H1 (cell line): ENCODE data around the gene MCC. TPM values are rescaled to one million over a fixed set of nuclear protein-coding genes. Genes with fewer than 3 reads are reported as not detected.

Experiments used
- CTCF ChIA-PET: fragments of 300-600 bp; sonication (Branson Sonifier 250); formaldehyde crosslinking; loops from one replicate; lab custom pipeline; 2021; ENCODE audit not compliant: partially characterized antibody; lab: Charles Lee
- POLR2A ChIA-PET: fragments of 300-600 bp; sonication (Branson Sonifier 250); formaldehyde crosslinking; loops from one replicate; lab custom pipeline; 2021; ENCODE audit warnings: inconsistent platforms; ENCODE audit not compliant: partially characterized antibody; lab: Charles Lee
- DNase-seq, 2 experiments: peaks; one replicate each; pipeline versions ENCODE4 v3.0.0 to v3.0.0-alpha.2; 2010 to 2022; ENCODE audit warnings: low spot score in 2 of 2, low read depth in 1 of 2, mixed read lengths in 1 of 2
- FAIRE-seq: peaks from 2 replicates; lab custom pipeline; 2011; peaks lifted over from hg19 to GRCh38; lab: Jason Lieb, UNC
- H2AFZ ChIP-seq: 2 replicates; pipeline ENCODE4 v1.8.1; 2012; ENCODE audit warnings: low read length, inconsistent platforms
- H2AK5ac ChIP-seq: 2 replicates; pipeline ENCODE4 v1.6.1; 2013; ENCODE audit warnings: low read depth, low read length
- H2BK120ac ChIP-seq: replicated peaks from 2 replicates; pipeline ENCODE3; 2013; ENCODE audit warnings: low read depth, low read length, inconsistent platforms
- H2BK12ac ChIP-seq: 2 replicates; pipeline ENCODE4 v1.6.1; 2013; ENCODE audit warnings: low read depth, low read length
- H2BK15ac ChIP-seq: 2 replicates; pipeline ENCODE4 v1.6.1; 2013; ENCODE audit warnings: low read length
- H2BK20ac ChIP-seq: 2 replicates; pipeline ENCODE4 v1.6.1; 2013; ENCODE audit warnings: low read length
- H2BK5ac ChIP-seq: 2 replicates; pipeline ENCODE4 v1.6.1; 2013; ENCODE audit warnings: low read depth, low read length
- H3K14ac ChIP-seq: 2 replicates; pipeline ENCODE4 v1.6.1; 2013; ENCODE audit warnings: inconsistent platforms; ENCODE audit not compliant: insufficient read length
- H3K18ac ChIP-seq: 2 replicates; pipeline ENCODE4 v1.6.1; 2013; ENCODE audit warnings: low read length; ENCODE audit errors: extremely low read depth
- H3K23ac ChIP-seq: 2 replicates; pipeline ENCODE4 v1.6.1; 2013; ENCODE audit warnings: inconsistent platforms; ENCODE audit not compliant: insufficient read length
- H3K23me2 ChIP-seq: 2 replicates; pipeline ENCODE4 v1.6.1; 2013; ENCODE audit warnings: low read depth, low read length
- H3K27ac ChIP-seq: 2 replicates; pipeline ENCODE4 v1.6.1; 2011; ENCODE audit warnings: low read depth, low read length, inconsistent platforms
- H3K27me3 ChIP-seq, 4 experiments: replicated peaks in 1 of 4; 1 replicate in 1 of 4; 2 replicates in 3 of 4; pipeline versions ENCODE4 v1.6.1 to v1.8.1; 2011 to 2013; ENCODE audit warnings: low read length in 3 of 4, mild to moderate bottlenecking in 3 of 4, inconsistent platforms in 2 of 4, mixed read lengths in 2 of 4, moderate library complexity in 1 of 4; ENCODE audit not compliant: control insufficient read depth in 3 of 4, insufficient read depth in 3 of 4; ENCODE audit errors: extremely low read depth in 1 of 4
- H3K36me3 ChIP-seq, 4 experiments: 2 replicates each; pipeline versions ENCODE4 v1.6.1 to v1.8.1; 2011 to 2013; ENCODE audit warnings: mild to moderate bottlenecking in 4 of 4, low read length in 3 of 4, moderate library complexity in 2 of 4, control low read depth in 1 of 4, inconsistent platforms in 1 of 4; ENCODE audit not compliant: insufficient read depth in 4 of 4, control insufficient read depth in 2 of 4
- H3K4ac ChIP-seq: replicated peaks from 2 replicates; pipeline ENCODE3; 2013; ENCODE audit warnings: low read length, low read depth, mixed read lengths, inconsistent platforms; ENCODE audit not compliant: insufficient read length
- H3K4me1 ChIP-seq, 4 experiments: replicated peaks in 1 of 4; 1 replicate in 1 of 4; 2 replicates in 3 of 4; pipeline versions ENCODE4 v1.6.1 to v1.8.1; 2011 to 2013; ENCODE audit warnings: low read length in 3 of 4, inconsistent platforms in 2 of 4, mixed read lengths in 1 of 4; ENCODE audit not compliant: insufficient read depth in 4 of 4, control insufficient read depth in 3 of 4
- H3K4me2 ChIP-seq, 2 experiments: 2 replicates each; pipeline versions ENCODE4 v1.6.1 to v1.8.1; 2011 to 2013; ENCODE audit warnings: low read depth in 2 of 2, low read length in 2 of 2, control low read depth in 1 of 2, inconsistent platforms in 1 of 2, mild to moderate bottlenecking in 1 of 2; ENCODE audit not compliant: insufficient read depth in 1 of 2
- H3K4me3 ChIP-seq, 4 experiments: fragments of 200-600, 300-600 bp in 1 of 4; sonication (generic), shearing (Covaris generic), sonication (Bioruptor Twin) in 1 of 4; 2 replicates each; pipeline versions ENCODE4 v1.5.1 to v1.8.1; 2011 to 2016; ENCODE audit warnings: low read length in 4 of 4, low read depth in 3 of 4, control low read depth in 2 of 4, inconsistent platforms in 2 of 4, mild to moderate bottlenecking in 2 of 4, mixed read lengths in 1 of 4, moderate library complexity in 1 of 4; ENCODE audit not compliant: insufficient read depth in 2 of 4; ENCODE audit errors: extremely low read depth in 1 of 4
- H3K56ac ChIP-seq: replicated peaks from 2 replicates; pipeline ENCODE3; 2013; ENCODE audit warnings: low read depth, mild to moderate bottlenecking, mixed read lengths, low read length, inconsistent platforms; ENCODE audit not compliant: insufficient read length
- H3K79me1 ChIP-seq: 2 replicates; pipeline ENCODE4 v1.6.1; 2013; ENCODE audit warnings: low read depth, low read length, control low read depth
- H3K79me2 ChIP-seq, 2 experiments: 2 replicates each; pipeline versions ENCODE4 v1.6.1 to v1.8.1; 2012 to 2013; ENCODE audit warnings: low read length in 2 of 2, mild to moderate bottlenecking in 2 of 2, inconsistent platforms in 1 of 2; ENCODE audit not compliant: insufficient read depth in 2 of 2, control insufficient read depth in 1 of 2
- H3K9ac ChIP-seq, 4 experiments: replicated peaks in 1 of 4; 1 replicate in 1 of 4; 2 replicates in 3 of 4; pipeline versions ENCODE4 v1.6.1 to v1.8.1; 2011 to 2013; ENCODE audit warnings: low read depth in 3 of 4, low read length in 3 of 4, control low read depth in 2 of 4, mild to moderate bottlenecking in 2 of 4, moderate library complexity in 2 of 4, inconsistent platforms in 1 of 4; ENCODE audit errors: extremely low read depth in 1 of 4
- H3K9me3 ChIP-seq, 2 experiments: 2 replicates each; pipeline versions ENCODE4 v1.6.1 to v1.8.1; 2012 to 2013; ENCODE audit warnings: mild to moderate bottlenecking in 2 of 2, moderate library complexity in 2 of 2, control low read depth in 1 of 2, inconsistent platforms in 1 of 2, low read depth in 1 of 2, low read length in 1 of 2, mixed read lengths in 1 of 2; ENCODE audit not compliant: insufficient read depth in 2 of 2
- H4K20me1 ChIP-seq, 2 experiments: replicated peaks in 1 of 2; 2 replicates each; pipeline versions ENCODE3 to v1.8.1; 2011 to 2013; ENCODE audit warnings: inconsistent platforms in 2 of 2, low read length in 2 of 2, mild to moderate bottlenecking in 1 of 2; ENCODE audit not compliant: insufficient read depth in 2 of 2, control insufficient read depth in 1 of 2
- H4K5ac ChIP-seq: 2 replicates; pipeline ENCODE4 v1.6.1; 2013; ENCODE audit warnings: low read length, low read depth, mixed read lengths, inconsistent platforms; ENCODE audit not compliant: insufficient read length
- H4K8ac ChIP-seq: 2 replicates; pipeline ENCODE4 v1.8.0; 2013; ENCODE audit warnings: mild to moderate bottlenecking, moderate library complexity, low read length, inconsistent platforms; ENCODE audit not compliant: insufficient read depth; ENCODE audit errors: extremely low read depth
- H4K91ac ChIP-seq: replicated peaks from 2 replicates; pipeline ENCODE3; 2013; ENCODE audit warnings: low read length, mixed read lengths, inconsistent platforms; ENCODE audit not compliant: insufficient read length
- ASH2L ChIP-seq: fragments of 200-600, 300-600 bp; sonication (generic); IDR thresholded peaks from one replicate; pipeline ENCODE4 v1.7.1; 2017; ENCODE audit warnings: low read length
- BRCA1 ChIP-seq: IDR thresholded peaks from 2 replicates; pipeline ENCODE4 v1.6.1; 2012; ENCODE audit warnings: low read depth, low read length, improper control_type of control experiment
- CTBP2 ChIP-seq: IDR thresholded peaks from 2 replicates; pipeline ENCODE4 v1.7.0; 2011; ENCODE audit warnings: borderline replicate concordance, mild to moderate bottlenecking, moderate library complexity, mixed read lengths, low read length; ENCODE audit not compliant: insufficient read depth, insufficient read length
- JUN ChIP-seq: IDR thresholded peaks from 2 replicates; pipeline ENCODE4 v1.6.1; 2011; ENCODE audit warnings: low read depth, mild to moderate bottlenecking, improper control_type of control experiment, low read length
- KDM1A ChIP-seq: fragments of 200-600, 300-600 bp; sonication (generic); IDR thresholded peaks from 2 replicates; pipeline ENCODE4 v1.7.1; 2016; ENCODE audit warnings: mild to moderate bottlenecking, low read length, borderline replicate concordance
- POLR2AphosphoS5 ChIP-seq: IDR thresholded peaks from 2 replicates; pipeline ENCODE4 v1.6.1; 2011; ENCODE audit warnings: low read depth, low read length
- SAP30 ChIP-seq: fragments of 300-600 bp; sonication (generic); IDR thresholded peaks from 2 replicates; pipeline ENCODE4 v1.7.1; 2012; ENCODE audit warnings: low read length, moderate library complexity, mild to moderate bottlenecking, inconsistent platforms; ENCODE audit not compliant: insufficient read depth, insufficient replicate concordance
- WGBS, 2 experiments: shearing (Covaris generic) in 1 of 2; methylation state at CpG; one replicate each; pipeline versions ENCODE4 v1.1.6 to v1.1.7; 2013 to 2015; ENCODE audit warnings: low lambda C conversion rate in 2 of 2, mixed read lengths in 2 of 2, inconsistent platforms in 1 of 2, low coverage in 1 of 2, missing lambda C conversion rate in 1 of 2; ENCODE audit not compliant: insufficient replicate concordance in 2 of 2, insufficient coverage in 1 of 2, insufficient read length in 1 of 2; ENCODE audit errors: extremely low coverage in 1 of 2, missing lambda C conversion rate in 1 of 2; 5-methylcytosine and 5-hydroxymethylcytosine counted together
- polyA plus RNA-seq, 7 experiments: library from polyadenylated mRNA; depleted of rRNA in 3 of 7; stranded (reverse) in 5 of 7; unstranded in 2 of 7; fragments of >200 nt in 5 of 7; fragments of 200-250 nt in 2 of 7; gene quantifications; 1 replicate in 5 of 7; 2 replicates in 1 of 7; 4 replicates in 1 of 7; pipeline versions ENCODE4 v1.2.1 to v1.2.3, GENCODE V29; 2011 to 2013; ENCODE audit warnings: missing spikeins in 2 of 7, mixed read lengths in 2 of 7
- total RNA-seq: library from RNA; stranded (reverse); fragmentation: NEBNext Ultra II Directional; extraction: Animal tissue kit (Norgen Biotek cat#: 25700); gene quantifications from 2 replicates; pipeline ENCODE4 v1.2.1, GENCODE V29; 2021
- TF ChIP-seq, protein P1 (sequence below): IDR thresholded peaks from 2 replicates; pipeline ENCODE4 v1.6.1; 2012; ENCODE audit warnings: inconsistent platforms

MCC gene
- total and polyA plus RNA-seq, 2 of the 8 experiments (the other 6 are each of a cell fraction or from before 2014, with no cell fraction given): 2.6 to 18.3 TPM

DNA sequence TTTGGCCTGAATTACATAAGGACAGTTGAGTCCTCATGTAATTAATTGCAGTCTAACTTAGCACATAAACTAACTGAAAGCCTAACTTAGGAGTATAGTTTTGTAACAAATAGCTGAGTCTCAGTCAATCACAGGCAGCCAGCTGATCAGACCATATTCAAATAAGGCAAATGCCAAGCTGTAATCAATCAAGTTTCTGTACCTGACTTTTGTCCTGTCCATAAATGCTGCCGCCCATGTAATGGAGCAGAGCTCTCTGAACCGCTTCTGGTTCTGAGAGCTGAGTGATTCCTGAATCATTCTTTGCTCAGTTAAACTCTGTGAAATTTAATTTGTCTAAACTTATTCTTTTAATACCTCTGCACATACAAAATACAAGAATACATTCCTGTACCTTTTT is 158.3 kb downstream of the MCC start:
- Histone ChIP-seq H3K79me1 (no peaks in the 10 kb centered on the region), H3K4me1 (no peaks in the 10 kb centered on the region), H2AFZ (no peak overlapping the region), H2BK20ac (no peak overlapping the region), H3K27me3 (no peaks in the 10 kb centered on the region), H3K18ac (no peak overlapping the region), H4K8ac (no peak overlapping the region), H2BK5ac (no peak overlapping the region), H2BK12ac (no peak overlapping the region), H3K9ac (no peak overlapping the region), H3K79me2 (no peaks in the 10 kb centered on the region), H4K5ac (no peak overlapping the region), H3K56ac (no peak overlapping the region), H2BK120ac (no peak overlapping the region), H3K9me3 (no peaks in the 10 kb centered on the region), H3K23me2 (no peaks in the 10 kb centered on the region), H3K36me3 (no peaks in the 10 kb centered on the region), H3K27ac (no peak overlapping the region), H3K4me2 (no peak overlapping the region), H3K23ac (no peak overlapping the region), H3K4me3 (no peak overlapping the region), H2AK5ac (no peak overlapping the region), H4K91ac (no peak overlapping the region), H3K14ac (no peak overlapping the region), H3K4ac (no peak overlapping the region), H4K20me1 (no peaks in the 10 kb centered on the region), H2BK15ac (no peak overlapping the region)
- DNase-seq: no peak
- POLR2A ChIA-PET: no interaction called here
- CTCF ChIA-PET: interaction anchor here (0.7 to 2.4 kb wide), 10 partner anchors 28 to 334 kb away, joined by 3 to 6 read pairs (median 4); no protein-coding TSS in a partner anchor
- WGBS, 2 experiments: 67% methylated on average over 2 of the region's 2 CpGs; no CpG with 5 or more reads in 1 of the 2 experiments
- no peak for FAIRE-seq
- TF ChIP-seq BRCA1 (no peak), ASH2L (no peak), CTBP2 (no peak), SAP30 (no peak), POLR2AphosphoS5 (no peak), KDM1A (no peak), JUN (no peak)
- TF ChIP-seq, protein P1, sequence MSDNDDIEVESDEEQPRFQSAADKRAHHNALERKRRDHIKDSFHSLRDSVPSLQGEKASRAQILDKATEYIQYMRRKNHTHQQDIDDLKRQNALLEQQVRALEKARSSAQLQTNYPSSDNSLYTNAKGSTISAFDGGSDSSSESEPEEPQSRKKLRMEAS: no peak
